ENCODE data around the gene APLP2.
"Not testable (repeated sequence)": the region's sequence is repeated elsewhere in the genome, so short reads cannot be mapped to it uniquely, and the experiment has no call there.

APLP2 gene

DNA sequence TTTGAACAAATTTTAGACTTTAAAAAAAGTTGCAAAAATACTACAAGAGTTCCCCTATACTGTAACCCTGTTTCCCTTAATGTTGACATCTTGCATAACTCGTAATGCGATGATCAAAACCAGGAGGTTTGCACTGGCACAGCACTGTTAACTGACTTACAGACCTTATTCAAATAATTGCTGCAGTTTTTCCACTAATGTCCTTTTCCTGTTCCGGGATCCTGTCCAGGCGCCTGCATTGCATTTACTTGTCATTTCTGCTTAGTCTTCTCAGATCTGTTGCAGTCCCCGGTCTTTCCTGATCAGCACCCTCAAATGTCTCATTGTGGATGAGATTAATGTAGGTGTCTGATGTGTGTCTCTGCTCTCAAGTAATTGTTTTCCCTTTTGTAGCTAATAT, 32.0 kb downstream of the APLP2 start:
- Histone ChIP-seq H3K36me3 (ENCODE audit: control insufficient read depth in 4 of 4, insufficient read depth in 4 of 4, low read length in 3 of 4) (no peaks in the 10 kb centered on the region), H3K4me3 (ENCODE audit: control insufficient read depth in 1 of 7, extremely low read depth in 1 of 7, insufficient read depth in 4 of 7, low read depth in 2 of 7, low read length in 6 of 7) (no peak overlapping the region), H3K27ac (ENCODE audit: insufficient read depth in 1 of 2, low read depth in 1 of 2, low read length in 2 of 2, poor library complexity in 1 of 2, severe bottlenecking in 2 of 2) (no peak overlapping the region), H3K9me3 (ENCODE audit: control extremely low read depth in 1 of 5, control insufficient read depth in 4 of 5, insufficient read depth in 2 of 5, low read depth in 1 of 5, low read length in 4 of 5) (no peaks in the 10 kb centered on the region), H3K27me3 (replicated peaks in 2 of 5; ENCODE audit: control insufficient read depth in 4 of 5, insufficient read depth in 5 of 5, low read length in 4 of 5) (no peaks in the 10 kb centered on the region), H3K4me1 (ENCODE audit: control extremely low read depth in 1 of 4, control insufficient read depth in 4 of 4, insufficient read depth in 4 of 4, low read length in 3 of 4) (peaks cover 0 to 30% (median 6%) of the 10 kb centered on the region in 4 experiments)
- ChIA-PET POLR2A (interaction anchor here (0.6 kb wide), 1 partner anchor 119 kb away, joined by 4 read pairs; no protein-coding TSS in a partner anchor), CTCF (no interaction called here)
- WGBS (ENCODE audit: insufficient coverage): 98% methylated on average over 3 of the region's 5 CpGs
- no peak for DNase-seq

DNA sequence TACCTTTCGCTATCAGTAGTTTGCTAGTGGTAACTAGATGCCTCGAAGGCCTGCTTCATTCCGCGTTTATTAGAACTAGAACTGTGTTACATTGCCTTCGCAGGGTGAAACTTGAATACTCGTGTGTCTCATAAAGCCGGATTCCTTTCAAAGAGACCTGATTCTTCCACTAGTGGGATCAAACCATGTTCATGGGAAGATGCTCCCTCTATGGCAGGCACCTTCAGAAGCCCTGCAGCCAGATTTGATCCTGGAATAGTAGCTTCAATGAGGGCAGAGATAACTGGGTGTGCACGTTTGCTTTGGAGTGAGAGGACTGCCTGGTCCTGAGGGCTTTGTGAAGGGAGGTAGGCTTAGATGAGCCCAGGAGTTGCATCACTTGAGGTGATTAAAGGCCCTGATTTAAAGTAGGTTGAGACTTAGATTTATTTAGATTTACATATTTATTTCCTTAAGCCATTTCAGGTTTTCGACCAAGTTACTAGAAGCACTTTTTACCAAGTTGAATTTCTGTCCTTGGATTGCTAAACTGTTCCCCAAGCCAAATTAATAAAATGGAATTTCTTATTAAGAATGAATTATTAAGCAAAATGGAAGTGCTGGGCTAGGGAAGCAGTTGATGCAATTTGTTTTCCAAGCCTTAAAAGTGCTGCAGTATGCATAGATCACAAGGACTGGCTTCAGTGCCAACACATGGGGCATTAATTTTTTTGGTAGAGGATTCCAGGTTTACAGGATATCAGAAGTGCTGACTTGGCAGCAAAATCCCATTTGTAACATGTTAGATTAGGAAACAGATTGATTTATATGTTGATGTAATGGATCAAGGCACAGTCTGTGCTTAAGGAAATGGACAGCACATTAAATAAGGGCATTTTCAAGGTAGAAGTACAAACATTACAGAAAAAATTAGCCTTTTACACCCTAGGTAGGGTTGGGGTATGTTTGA, 32.9 kb downstream of the APLP2 start:
- H3K27me3 ChIP-seq (replicated peaks in 2 of 5; ENCODE audit: control insufficient read depth in 4 of 5, insufficient read depth in 5 of 5, low read length in 4 of 5): no peaks in the 10 kb centered on the region
- ChIA-PET CTCF (interaction anchor here (1.1 kb wide), 1 partner anchor 188 kb away, joined by 3 read pairs; no protein-coding TSS in a partner anchor), POLR2A (no interaction called here)
- no peak overlapping the region for H3K27ac ChIP-seq (ENCODE audit: insufficient read depth in 1 of 2, low read depth in 1 of 2, low read length in 2 of 2, poor library complexity in 1 of 2, severe bottlenecking in 2 of 2)
- H3K4me3 ChIP-seq (ENCODE audit: control insufficient read depth in 1 of 7, extremely low read depth in 1 of 7, insufficient read depth in 4 of 7, low read depth in 2 of 7, low read length in 6 of 7): no peak overlapping the region
- H3K36me3 ChIP-seq (ENCODE audit: control insufficient read depth in 4 of 4, insufficient read depth in 4 of 4, low read length in 3 of 4): no peaks in the 10 kb centered on the region
- no peak for DNase-seq
- peaks cover 0 to 26% (median 6%) of the 10 kb centered on the region in 4 experiments for H3K4me1 ChIP-seq (ENCODE audit: control extremely low read depth in 1 of 4, control insufficient read depth in 4 of 4, insufficient read depth in 4 of 4, low read length in 3 of 4)
- 75% methylated on average over 7 of the region's 9 CpGs for WGBS (ENCODE audit: insufficient coverage)
- no peaks in the 10 kb centered on the region for H3K9me3 ChIP-seq (ENCODE audit: control extremely low read depth in 1 of 5, control insufficient read depth in 4 of 5, insufficient read depth in 2 of 5, low read depth in 1 of 5, low read length in 4 of 5)

DNA sequence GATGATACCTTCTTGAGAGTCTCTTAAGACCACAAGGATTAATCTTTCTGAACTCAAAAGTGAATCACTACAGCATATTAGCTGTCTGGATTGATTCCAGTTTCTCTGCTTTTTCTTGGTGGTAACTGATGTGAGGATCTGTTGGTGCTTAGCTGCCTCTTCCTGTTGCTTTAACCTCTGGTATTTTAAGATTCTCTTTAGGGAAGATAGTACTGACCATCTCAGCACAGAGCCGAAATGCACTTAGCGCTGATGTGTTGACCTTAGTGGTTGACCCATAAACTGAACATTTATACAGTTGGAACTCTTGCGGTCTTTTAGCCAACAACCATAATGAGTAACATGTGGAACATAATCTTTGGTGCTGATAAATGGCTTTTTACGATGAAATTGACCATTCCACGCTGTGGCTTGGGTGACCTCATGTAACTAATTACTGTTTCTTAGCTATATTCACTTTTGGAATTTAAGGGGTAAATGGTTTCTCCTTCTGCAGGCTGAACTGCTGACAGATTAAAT, 33.7 kb downstream of the APLP2 start:
- H3K4me3 ChIP-seq (ENCODE audit: control insufficient read depth in 1 of 7, extremely low read depth in 1 of 7, insufficient read depth in 4 of 7, low read depth in 2 of 7, low read length in 6 of 7): no peak overlapping the region
- H3K4me1 ChIP-seq (ENCODE audit: control extremely low read depth in 1 of 4, control insufficient read depth in 4 of 4, insufficient read depth in 4 of 4, low read length in 3 of 4): peaks cover 0 to 23% (median 6%) of the 10 kb centered on the region in 4 experiments
- WGBS (ENCODE audit: insufficient coverage): 90% methylated on average over 2 of the region's 5 CpGs
- no peaks in the 10 kb centered on the region for H3K27me3 ChIP-seq (replicated peaks in 2 of 5; ENCODE audit: control insufficient read depth in 4 of 5, insufficient read depth in 5 of 5, low read length in 4 of 5)
- ChIA-PET CTCF (interaction anchor here (1.1 to 1.5 kb wide), 2 partner anchors 179 to 188 kb away, joined by 3 to 4 read pairs; no protein-coding TSS in a partner anchor), POLR2A (no interaction called here)
- no peaks in the 10 kb centered on the region for H3K9me3 ChIP-seq (ENCODE audit: control extremely low read depth in 1 of 5, control insufficient read depth in 4 of 5, insufficient read depth in 2 of 5, low read depth in 1 of 5, low read length in 4 of 5)
- no peak overlapping the region for H3K27ac ChIP-seq (ENCODE audit: insufficient read depth in 1 of 2, low read depth in 1 of 2, low read length in 2 of 2, poor library complexity in 1 of 2, severe bottlenecking in 2 of 2)
- no peak for DNase-seq
- no peaks in the 10 kb centered on the region for H3K36me3 ChIP-seq (ENCODE audit: control insufficient read depth in 4 of 4, insufficient read depth in 4 of 4, low read length in 3 of 4)

DNA sequence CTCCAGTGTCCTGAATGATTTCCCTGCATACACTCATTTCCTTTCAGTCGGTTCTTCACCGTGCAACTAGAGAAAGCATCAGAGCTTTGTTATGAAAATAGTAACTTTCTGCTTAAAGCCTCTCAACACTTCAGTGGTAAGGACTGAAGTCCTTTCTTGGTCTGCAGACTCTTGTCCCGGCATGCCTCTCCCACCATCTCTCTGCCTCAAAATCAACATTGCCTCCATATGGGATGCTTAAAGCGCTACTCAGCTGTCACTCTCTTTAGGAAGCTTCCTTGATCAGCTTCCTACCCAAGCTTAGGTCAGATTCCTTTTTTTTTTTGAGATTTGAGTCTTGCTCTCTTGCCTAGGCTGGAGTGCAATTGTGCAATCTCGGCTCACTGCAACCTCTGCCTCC, 36.7 kb downstream of the APLP2 start:
- H3K36me3 ChIP-seq (ENCODE audit: control insufficient read depth in 4 of 4, insufficient read depth in 4 of 4, low read length in 3 of 4): peaks cover 4 to 19% (median 12%) of the 10 kb centered on the region in 4 experiments
- ChIA-PET POLR2A (interaction anchor here (0.6 kb wide), 1 partner anchor 189 kb away, joined by 3 read pairs; no protein-coding TSS in a partner anchor), CTCF (interaction anchor here (1.0 to 1.4 kb wide), 3 partner anchors 11 to 115 kb away, joined by 3 to 4 read pairs (median 3); no protein-coding TSS in a partner anchor)
- H3K27ac ChIP-seq (ENCODE audit: insufficient read depth in 1 of 2, low read depth in 1 of 2, low read length in 2 of 2, poor library complexity in 1 of 2, severe bottlenecking in 2 of 2): no peak overlapping the region
- H3K4me3 ChIP-seq (ENCODE audit: control insufficient read depth in 1 of 7, extremely low read depth in 1 of 7, insufficient read depth in 4 of 7, low read depth in 2 of 7, low read length in 6 of 7): no peak overlapping the region
- WGBS (ENCODE audit: insufficient coverage): 89% methylated on average over 5 of the region's 5 CpGs
- H3K27me3 ChIP-seq (replicated peaks in 2 of 5; ENCODE audit: control insufficient read depth in 4 of 5, insufficient read depth in 5 of 5, low read length in 4 of 5): no peaks in the 10 kb centered on the region
- no peak for DNase-seq
- H3K4me1 ChIP-seq (ENCODE audit: control extremely low read depth in 1 of 4, control insufficient read depth in 4 of 4, insufficient read depth in 4 of 4, low read length in 3 of 4): peaks cover 0 to 9% (median 1%) of the 10 kb centered on the region in 4 experiments
- no peaks in the 10 kb centered on the region for H3K9me3 ChIP-seq (ENCODE audit: control extremely low read depth in 1 of 5, control insufficient read depth in 4 of 5, insufficient read depth in 2 of 5, low read depth in 1 of 5, low read length in 4 of 5)

DNA sequence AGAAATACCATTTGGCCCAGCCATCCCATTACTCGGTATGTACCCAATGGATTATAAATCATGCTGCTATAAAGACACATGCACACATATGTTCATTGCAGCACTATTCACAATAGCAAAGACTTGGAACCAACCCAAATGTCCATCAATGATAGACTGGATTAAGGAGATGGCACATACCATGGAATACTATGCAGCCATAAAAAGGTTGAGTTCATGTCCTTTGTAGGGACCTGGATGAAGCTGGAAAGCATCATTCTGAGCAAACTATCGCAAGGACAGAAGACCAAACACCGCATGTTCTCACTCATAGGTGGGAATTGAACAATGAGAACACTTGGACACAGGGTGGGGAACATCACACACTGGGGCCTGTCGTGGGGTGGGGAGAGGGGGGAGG, 39.0 kb downstream of the APLP2 start:
- DNase-seq; H3K27ac ChIP-seq (ENCODE audit: insufficient read depth in 1 of 2, low read depth in 1 of 2, low read length in 2 of 2, poor library complexity in 1 of 2, severe bottlenecking in 2 of 2); H3K9me3 ChIP-seq (ENCODE audit: control extremely low read depth in 1 of 5, control insufficient read depth in 4 of 5, insufficient read depth in 2 of 5, low read depth in 1 of 5, low read length in 4 of 5); H3K27me3 ChIP-seq (replicated peaks in 2 of 5; ENCODE audit: control insufficient read depth in 4 of 5, insufficient read depth in 5 of 5, low read length in 4 of 5); H3K4me1 ChIP-seq (ENCODE audit: control extremely low read depth in 1 of 4, control insufficient read depth in 4 of 4, insufficient read depth in 4 of 4, low read length in 3 of 4); H3K4me3 ChIP-seq (ENCODE audit: control insufficient read depth in 1 of 7, extremely low read depth in 1 of 7, insufficient read depth in 4 of 7, low read depth in 2 of 7, low read length in 6 of 7); POLR2A ChIA-PET: not testable (repeated sequence)
- peaks cover 4 to 37% (median 25%) of the 10 kb centered on the region in 4 experiments for H3K36me3 ChIP-seq (ENCODE audit: control insufficient read depth in 4 of 4, insufficient read depth in 4 of 4, low read length in 3 of 4)
- WGBS (ENCODE audit: insufficient coverage): 100% methylated on average over 2 of the region's 4 CpGs
- CTCF ChIA-PET: interaction anchor here (1.1 kb wide), 1 partner anchor 18 kb away, joined by 3 read pairs; no protein-coding TSS in a partner anchor

DNA sequence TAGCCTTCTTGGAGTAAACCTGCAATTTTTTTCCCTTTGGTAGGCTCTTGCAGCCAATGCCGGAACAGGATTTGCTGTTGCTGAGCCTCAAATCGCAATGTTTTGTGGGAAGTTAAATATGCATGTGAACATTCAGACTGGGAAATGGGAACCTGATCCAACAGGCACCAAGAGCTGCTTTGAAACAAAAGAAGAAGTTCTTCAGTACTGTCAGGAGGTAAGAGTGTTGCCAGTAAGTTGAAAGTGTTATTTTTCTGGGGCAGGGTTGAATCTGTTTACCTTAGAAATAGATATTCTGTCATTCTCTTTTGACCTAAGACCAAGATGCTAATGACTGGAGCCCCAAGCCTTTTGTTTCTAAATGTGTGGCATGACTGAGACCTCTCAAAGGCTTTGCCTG, 39.7 kb downstream of the APLP2 start:
- no peak for DNase-seq
- POLR2A ChIA-PET: no interaction called here
- CTCF ChIA-PET: interaction anchor here (1.1 kb wide), 1 partner anchor 17 kb away, joined by 3 read pairs; no protein-coding TSS in a partner anchor

More for the DNA sequence above, 39.7 kb downstream of the APLP2 start:
- Histone ChIP-seq H3K4me1 (ENCODE audit: control extremely low read depth in 1 of 4, control insufficient read depth in 4 of 4, insufficient read depth in 4 of 4, low read length in 3 of 4) (no peaks in the 10 kb centered on the region), H3K27ac (ENCODE audit: insufficient read depth in 1 of 2, low read depth in 1 of 2, low read length in 2 of 2, poor library complexity in 1 of 2, severe bottlenecking in 2 of 2) (no peak overlapping the region), H3K36me3 (ENCODE audit: control insufficient read depth in 4 of 4, insufficient read depth in 4 of 4, low read length in 3 of 4) (peaks cover 4 to 40% (median 25%) of the 10 kb centered on the region in 4 experiments), H3K27me3 (replicated peaks in 2 of 5; ENCODE audit: control insufficient read depth in 4 of 5, insufficient read depth in 5 of 5, low read length in 4 of 5) (no peaks in the 10 kb centered on the region), H3K9me3 (ENCODE audit: control extremely low read depth in 1 of 5, control insufficient read depth in 4 of 5, insufficient read depth in 2 of 5, low read depth in 1 of 5, low read length in 4 of 5) (no peaks in the 10 kb centered on the region), H3K4me3 (ENCODE audit: control insufficient read depth in 1 of 7, extremely low read depth in 1 of 7, insufficient read depth in 4 of 7, low read depth in 2 of 7, low read length in 6 of 7) (no peak overlapping the region)
- WGBS (ENCODE audit: insufficient coverage): 100% methylated on average over 2 of the region's 2 CpGs
